Cardiac fibroblast (primary cell): ENCODE measurements around the gene NRXN3.

Experiments
- DNase-seq, 2 donors: peaks; one replicate each; pipeline versions ENCODE4 v3.0.0 to v3.0.0-alpha.2; 2010; ENCODE audit warnings: low read depth in 2 of 2
- H3K4me3 ChIP-seq, 2 donors: replicated peaks in 1 of 2; 1 replicate in 1 of 2; 2 replicates in 1 of 2; pipeline ENCODE4 v1.5.1; 2011; ENCODE audit warnings: low read depth in 2 of 2, low read length in 2 of 2, mild to moderate bottlenecking in 2 of 2, moderate library complexity in 1 of 2
- TF ChIP-seq, protein P1 (sequence below): IDR thresholded peaks from one replicate; pipeline ENCODE4 v1.5.1; 2011; ENCODE audit warnings: low read depth, mild to moderate bottlenecking, low read length, inconsistent platforms

The NRXN3 gene

GRCh38 chr14:79809849-79810612 is 1639.9 kb downstream of the NRXN3 start:
- DNase-seq: peak; percentile 4 to 45
- no peak overlapping the region for H3K4me3 ChIP-seq
- TF ChIP-seq, protein P1, sequence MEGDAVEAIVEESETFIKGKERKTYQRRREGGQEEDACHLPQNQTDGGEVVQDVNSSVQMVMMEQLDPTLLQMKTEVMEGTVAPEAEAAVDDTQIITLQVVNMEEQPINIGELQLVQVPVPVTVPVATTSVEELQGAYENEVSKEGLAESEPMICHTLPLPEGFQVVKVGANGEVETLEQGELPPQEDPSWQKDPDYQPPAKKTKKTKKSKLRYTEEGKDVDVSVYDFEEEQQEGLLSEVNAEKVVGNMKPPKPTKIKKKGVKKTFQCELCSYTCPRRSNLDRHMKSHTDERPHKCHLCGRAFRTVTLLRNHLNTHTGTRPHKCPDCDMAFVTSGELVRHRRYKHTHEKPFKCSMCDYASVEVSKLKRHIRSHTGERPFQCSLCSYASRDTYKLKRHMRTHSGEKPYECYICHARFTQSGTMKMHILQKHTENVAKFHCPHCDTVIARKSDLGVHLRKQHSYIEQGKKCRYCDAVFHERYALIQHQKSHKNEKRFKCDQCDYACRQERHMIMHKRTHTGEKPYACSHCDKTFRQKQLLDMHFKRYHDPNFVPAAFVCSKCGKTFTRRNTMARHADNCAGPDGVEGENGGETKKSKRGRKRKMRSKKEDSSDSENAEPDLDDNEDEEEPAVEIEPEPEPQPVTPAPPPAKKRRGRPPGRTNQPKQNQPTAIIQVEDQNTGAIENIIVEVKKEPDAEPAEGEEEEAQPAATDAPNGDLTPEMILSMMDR: peak; percentile 16

DNA sequence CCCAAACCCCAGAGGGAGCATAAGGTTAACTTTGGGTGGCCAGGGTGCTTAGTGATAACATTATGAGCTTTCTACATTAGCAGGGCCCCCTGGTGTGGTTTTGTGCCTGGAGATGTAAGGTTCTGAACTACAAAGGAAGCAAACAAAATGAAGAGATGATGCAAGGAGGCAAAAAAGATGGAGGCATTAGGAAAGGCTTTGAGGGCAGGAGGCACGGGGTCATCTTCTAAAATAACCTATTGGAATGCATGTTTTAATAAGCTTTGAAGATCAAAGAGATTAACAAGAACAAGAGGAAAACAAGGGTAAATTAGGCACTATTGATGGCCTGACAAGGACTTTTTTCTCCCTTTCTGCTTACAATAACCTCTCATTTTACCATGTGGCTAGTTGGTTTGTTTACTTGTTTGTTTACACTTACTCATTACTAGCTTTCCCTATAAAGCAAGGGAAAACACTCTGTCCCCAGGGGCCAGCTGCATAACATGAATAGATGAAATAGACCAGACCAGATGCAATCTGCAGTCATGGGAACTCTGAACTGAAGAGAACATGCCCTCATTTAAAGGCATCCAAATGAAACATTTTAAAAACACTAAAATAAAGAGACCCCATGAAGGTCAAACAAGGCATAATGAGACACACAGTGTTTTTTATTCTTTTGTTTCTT is 1650.8 kb downstream of the NRXN3 start:
- DNase-seq: no peak
- TF ChIP-seq, protein P1: no peak
- no peak overlapping the region for H3K4me3 ChIP-seq

- TF ChIP-seq, protein P1: no peak
- no peak overlapping the region for H3K4me3 ChIP-seq
- no peak for DNase-seq
Measured at GRCh38 chr14:79822034-79822433, 1651.9 kb downstream of the NRXN3 start.

- TF ChIP-seq, protein P1: no peak
- H3K4me3 ChIP-seq: no peak overlapping the region
- DNase-seq: peak; percentile 74 to 90
Measured at GRCh38 chr14:79825046-79825521, 1654.9 kb downstream of the NRXN3 start.

GRCh38 chr14:79826362-79826761 is 1656.2 kb downstream of the NRXN3 start:
- DNase-seq: no peak
- TF ChIP-seq, protein P1: no peak
- H3K4me3 ChIP-seq: no peak overlapping the region

GRCh38 chr14:79829405-79830166 is 1659.4 kb downstream of the NRXN3 start:
- DNase-seq: peak; percentile 8 to 18
- TF ChIP-seq, protein P1: no peak
- no peak overlapping the region for H3K4me3 ChIP-seq
